Endothelial cell of umbilical vein (primary cell): ENCODE measurements around the gene SLC25A21. TPM values are rescaled to one million over a fixed set of nuclear protein-coding genes. Genes with fewer than 3 reads are reported as not detected.

Experiments
- BruUV-seq: library from RNA; stranded (reverse); fragments of 400-500 nt; replicated peaks from 2 replicates; lab custom pipeline; 2021; lab: Mats Ljungman, UMichigan
- CTCF ChIA-PET: fragments of 300-600, 350-600 bp; sonication (Branson Sonifier 250); formaldehyde crosslinking; loops from one replicate; lab custom pipeline; 2021; ENCODE audit warnings: antibody characterized with exemption, inconsistent platforms; lab: Charles Lee
- POLR2A ChIA-PET: fragments of 300-600, 350-600 bp; sonication (Branson Sonifier 250); formaldehyde crosslinking; loops from one replicate; lab custom pipeline; 2021; ENCODE audit warnings: antibody characterized with exemption, inconsistent platforms; lab: Charles Lee
- DNase-seq: peaks from one replicate; pipeline ENCODE4 v3.0.0-alpha.2; 2011; ENCODE audit warnings: low read depth, low spot score
- FAIRE-seq: peaks from 2 replicates; lab custom pipeline; 2011; peaks lifted over from hg19 to GRCh38; lab: Jason Lieb, UNC
- H2AFZ ChIP-seq: 2 replicates; pipeline ENCODE4 v1.6.0; 2012; ENCODE audit warnings: low read depth, low read length, control low read depth, inconsistent platforms
- H3K27ac ChIP-seq: 2 replicates; pipeline ENCODE4 v1.5.1; 2011; ENCODE audit warnings: low read depth, mild to moderate bottlenecking, control low read depth, low read length, moderate library complexity; ENCODE audit not compliant: insufficient read depth
- H3K27me3 ChIP-seq, 2 experiments: 2 replicates each; pipeline versions ENCODE4 v1.6.0 to v1.6.1; 2011; ENCODE audit warnings: low read length in 2 of 2, mixed read lengths in 1 of 2; ENCODE audit not compliant: control insufficient read depth in 2 of 2, insufficient read depth in 2 of 2
- H3K36me3 ChIP-seq, 2 experiments: 2 replicates in 1 of 2; 3 replicates in 1 of 2; pipeline ENCODE4 v1.5.1; 2011; ENCODE audit warnings: low read length in 2 of 2, mild to moderate bottlenecking in 1 of 2, moderate library complexity in 1 of 2; ENCODE audit not compliant: control insufficient read depth in 2 of 2, insufficient read depth in 2 of 2; ENCODE audit errors: extremely low read depth in 1 of 2
- H3K4me1 ChIP-seq: 3 replicates; pipeline ENCODE4 v1.5.1; 2011; ENCODE audit warnings: mild to moderate bottlenecking, low read length; ENCODE audit not compliant: control insufficient read depth, insufficient read depth; ENCODE audit errors: extremely low read depth
- H3K4me2 ChIP-seq: 2 replicates; pipeline ENCODE4 v1.6.1; 2011; ENCODE audit warnings: low read length, control low read depth, mixed read lengths; ENCODE audit not compliant: insufficient read depth
- H3K4me3 ChIP-seq, 3 experiments: fragments of 200-600 bp in 1 of 3; sonication (generic), shearing (Covaris generic) in 1 of 3; replicated peaks in 1 of 3; 2 replicates each; pipeline ENCODE4 v1.5.1; 2011 to 2016; ENCODE audit warnings: control low read depth in 3 of 3, low read length in 3 of 3, mild to moderate bottlenecking in 2 of 3, inconsistent platforms in 1 of 3, low read depth in 1 of 3, moderate library complexity in 1 of 3; ENCODE audit not compliant: insufficient read depth in 1 of 3
- H3K79me2 ChIP-seq: 2 replicates; pipeline ENCODE4 v1.6.0; 2012; ENCODE audit warnings: low read length, inconsistent platforms; ENCODE audit not compliant: control insufficient read depth, insufficient read depth
- H3K9ac ChIP-seq: replicated peaks from 2 replicates; pipeline ENCODE3; 2011; ENCODE audit warnings: low read length, control low read depth; ENCODE audit not compliant: insufficient read depth; ENCODE audit errors: extremely low read depth
- H3K9me1 ChIP-seq: replicated peaks from 3 replicates; pipeline ENCODE4 v1.6.0; 2011; ENCODE audit warnings: mild to moderate bottlenecking, low read length; ENCODE audit not compliant: control insufficient read depth, insufficient read depth; ENCODE audit errors: extremely low read depth
- H3K9me3 ChIP-seq: replicated peaks from 2 replicates; pipeline ENCODE4 v1.5.1; 2012; ENCODE audit warnings: low read length, inconsistent platforms; ENCODE audit not compliant: control insufficient read depth, insufficient read depth
- H4K20me1 ChIP-seq: replicated peaks from 2 replicates; pipeline ENCODE3; 2011; ENCODE audit warnings: mild to moderate bottlenecking, low read length; ENCODE audit not compliant: control insufficient read depth, insufficient read depth; ENCODE audit errors: extremely low read depth
- JUN ChIP-seq: IDR thresholded peaks from 2 replicates; pipeline ENCODE4 v1.6.1; 2011; ENCODE audit warnings: borderline replicate concordance, low read depth; ENCODE audit not compliant: insufficient read length, insufficient read depth
- POLR2A ChIP-seq: IDR thresholded peaks from 2 replicates; pipeline ENCODE4 v1.6.1; 2012; ENCODE audit warnings: low read depth, mild to moderate bottlenecking, control low read depth, low read length
- POLR2AphosphoS5 ChIP-seq: IDR thresholded peaks from 2 replicates; pipeline ENCODE4 v1.6.1; 2012; ENCODE audit warnings: low read depth, mild to moderate bottlenecking, control low read depth, low read length, moderate library complexity; ENCODE audit not compliant: insufficient read depth
- dilution Hi-C: fragments of 300-500 bp; cut with MboI; formaldehyde crosslinking; loops from one replicate; pipeline ENCODE4 v1.15.0; 2019; ENCODE audit warnings: low sequenced_read_pairs; ENCODE audit not compliant: extremely low pct_ligation_motif_present
- intact Hi-C: fragments of 100-400 bp; cut with micrococcal nuclease; formaldehyde crosslinking; loops from one replicate; pipeline ENCODE4 v1.10.0; 2022
- polyA plus RNA-seq, 4 experiments: library from polyadenylated mRNA; depleted of rRNA in 3 of 4; stranded (reverse) in 3 of 4; unstranded in 1 of 4; fragments of >200 nt; gene quantifications; 2 replicates each; pipeline versions ENCODE4 v1.2.1 to v1.2.3, GENCODE V29; 2011 to 2012; ENCODE audit warnings: missing spikeins in 1 of 4
- total RNA-seq: library from RNA; stranded (reverse); gene quantifications from 2 replicates; pipeline ENCODE4 v1.2.3, GENCODE V29; 2021
- TF ChIP-seq, protein P1 (sequence below): IDR thresholded peaks from 2 replicates; pipeline ENCODE4 v1.6.1; 2011; ENCODE audit not compliant: insufficient read depth, insufficient read length
- TF ChIP-seq, protein P2 (sequence below), 2 donors: IDR thresholded peaks; 1 replicate in 1 of 2; 2 replicates in 1 of 2; pipeline ENCODE4 v1.5.1; 2011; ENCODE audit warnings: low read length in 2 of 2, mild to moderate bottlenecking in 2 of 2, moderate library complexity in 2 of 2, control low read depth in 1 of 2, inconsistent platforms in 1 of 2, low read depth in 1 of 2; ENCODE audit not compliant: insufficient read depth in 1 of 2; ENCODE audit errors: extremely low read depth in 1 of 2

SLC25A21 gene
- total and polyA plus RNA-seq, 2 donors (not counting 3 experiments of a cell fraction or from before 2014, with no cell fraction given), result 0.98 to 1.4 TPM

DNA sequence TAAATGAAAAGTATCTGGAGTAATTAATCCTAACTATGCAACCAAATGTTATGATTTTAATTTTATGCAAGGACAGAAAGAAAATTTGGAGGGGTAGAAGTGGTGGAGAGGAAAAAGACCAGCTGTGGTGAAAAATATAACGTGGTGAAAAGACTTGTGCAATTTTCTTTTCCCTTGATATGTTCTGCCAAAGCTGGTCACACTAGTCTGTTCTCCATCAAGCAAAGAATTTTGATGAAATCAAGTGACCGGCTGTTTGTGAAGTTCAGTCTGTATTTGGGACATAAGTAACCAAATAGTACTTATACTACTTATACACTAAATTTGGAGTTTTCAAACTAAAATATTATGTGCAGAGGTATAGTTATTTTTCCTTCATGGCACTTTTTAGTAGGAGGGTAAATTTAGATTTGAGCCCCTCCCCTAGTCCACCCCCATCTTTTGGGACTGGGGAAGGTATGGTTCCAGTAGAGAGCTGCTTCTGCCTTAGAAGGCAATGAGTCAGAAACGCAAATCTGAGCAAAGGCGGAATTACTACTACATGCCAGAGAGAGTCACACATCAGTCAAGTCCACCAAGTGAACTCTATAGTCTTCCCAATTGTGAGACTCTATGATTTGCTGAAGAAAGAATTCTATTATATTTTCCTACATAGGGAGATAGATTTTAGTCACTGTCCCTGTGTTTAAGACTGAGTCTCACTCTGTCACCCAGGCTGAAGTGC is 229.7 kb downstream of the SLC25A21 start:
- no TSS peak for BruUV-seq
- Histone ChIP-seq H3K27ac (no peak overlapping the region), H3K4me1 (no peaks in the 10 kb centered on the region), H3K36me3 (no peaks in the 10 kb centered on the region), H4K20me1 (no peaks in the 10 kb centered on the region), H3K27me3 (no peaks in the 10 kb centered on the region), H2AFZ (no peak overlapping the region), H3K9ac (no peak overlapping the region), H3K4me3 (no peak overlapping the region), H3K9me3 (no peaks in the 10 kb centered on the region), H3K79me2 (no peaks in the 10 kb centered on the region), H3K4me2 (no peak overlapping the region), H3K9me1 (no peaks in the 10 kb centered on the region)
- intact Hi-C loops, result loop anchor here (1.0 to 10.0 kb wide), 6 partner anchors 62 to 386 kb away; no protein-coding TSS in a partner anchor
- DNase-seq (no peak), FAIRE-seq (no peak)
- ChIA-PET POLR2A (no interaction called here), CTCF (interaction anchor here (0.8 to 3.6 kb wide), 59 partner anchors 8 to 1061 kb away, joined by 3 to 100 read pairs (median 5); no protein-coding TSS in a partner anchor)
- TF ChIP-seq POLR2A (no peak), JUN (no peak), POLR2AphosphoS5 (no peak)
- dilution Hi-C loops, result no loop called here

DNA sequence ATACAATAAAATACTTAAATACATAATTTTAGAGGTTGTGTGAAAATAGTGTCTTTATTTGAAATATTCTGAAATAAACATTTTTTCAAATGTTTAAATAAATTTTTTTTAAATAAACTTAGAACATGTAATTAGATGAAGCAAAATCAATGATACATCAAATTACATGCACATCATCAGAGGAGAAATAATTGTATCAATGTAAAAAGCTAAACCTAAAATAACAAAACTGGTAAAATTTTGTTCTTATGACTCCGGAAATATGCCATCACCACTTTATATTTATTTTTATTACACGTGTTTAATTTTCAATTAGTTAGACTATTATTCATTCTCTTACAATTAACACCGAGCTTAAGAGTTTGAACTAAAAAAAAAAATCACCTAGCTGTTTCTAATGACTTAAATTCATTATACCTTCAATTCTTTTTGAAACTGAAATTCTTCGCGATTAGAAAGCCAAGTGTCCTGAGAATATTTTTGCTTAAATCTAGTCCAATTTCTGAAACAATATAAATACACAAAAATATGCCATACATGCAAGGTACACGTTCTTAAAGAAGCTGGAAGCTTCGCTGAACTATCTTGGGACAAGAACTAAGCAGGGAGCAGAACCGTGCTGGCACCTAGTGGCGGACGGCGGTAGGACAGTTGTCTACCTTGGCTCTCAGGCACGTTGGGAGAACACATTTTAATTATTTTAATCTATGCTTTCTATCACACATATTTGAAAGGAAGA is 230.5 kb downstream of the SLC25A21 start:
- H3K27ac ChIP-seq, result no peak overlapping the region
- peak overlapping the region; percentile 66 for H2AFZ ChIP-seq
- no peak overlapping the region for H3K4me3 ChIP-seq
- DNase-seq (peak; percentile 82), FAIRE-seq (peak; percentile 71)
- H3K36me3 ChIP-seq, result no peaks in the 10 kb centered on the region
- POLR2A ChIA-PET, result no interaction called here
- H3K4me2 ChIP-seq, result peak overlapping the region; percentile 47
- no peaks in the 10 kb centered on the region for H3K9me1 ChIP-seq
- H3K4me1 ChIP-seq, result no peaks in the 10 kb centered on the region
- CTCF ChIA-PET, result interaction anchor here (0.6 to 3.6 kb wide), 68 partner anchors 9 to 1061 kb away, joined by 3 to 100 read pairs (median 5); no protein-coding TSS in a partner anchor
- H3K27me3 ChIP-seq, result no peaks in the 10 kb centered on the region
- no peak overlapping the region for H3K9ac ChIP-seq
- H3K79me2 ChIP-seq, result no peaks in the 10 kb centered on the region
- dilution Hi-C loops, result no loop called here
- no peaks in the 10 kb centered on the region for H3K9me3 ChIP-seq
- TF ChIP-seq, protein P1, sequence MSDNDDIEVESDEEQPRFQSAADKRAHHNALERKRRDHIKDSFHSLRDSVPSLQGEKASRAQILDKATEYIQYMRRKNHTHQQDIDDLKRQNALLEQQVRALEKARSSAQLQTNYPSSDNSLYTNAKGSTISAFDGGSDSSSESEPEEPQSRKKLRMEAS, result no peak
- TF ChIP-seq POLR2A, result no peak
- TF ChIP-seq, protein P2, sequence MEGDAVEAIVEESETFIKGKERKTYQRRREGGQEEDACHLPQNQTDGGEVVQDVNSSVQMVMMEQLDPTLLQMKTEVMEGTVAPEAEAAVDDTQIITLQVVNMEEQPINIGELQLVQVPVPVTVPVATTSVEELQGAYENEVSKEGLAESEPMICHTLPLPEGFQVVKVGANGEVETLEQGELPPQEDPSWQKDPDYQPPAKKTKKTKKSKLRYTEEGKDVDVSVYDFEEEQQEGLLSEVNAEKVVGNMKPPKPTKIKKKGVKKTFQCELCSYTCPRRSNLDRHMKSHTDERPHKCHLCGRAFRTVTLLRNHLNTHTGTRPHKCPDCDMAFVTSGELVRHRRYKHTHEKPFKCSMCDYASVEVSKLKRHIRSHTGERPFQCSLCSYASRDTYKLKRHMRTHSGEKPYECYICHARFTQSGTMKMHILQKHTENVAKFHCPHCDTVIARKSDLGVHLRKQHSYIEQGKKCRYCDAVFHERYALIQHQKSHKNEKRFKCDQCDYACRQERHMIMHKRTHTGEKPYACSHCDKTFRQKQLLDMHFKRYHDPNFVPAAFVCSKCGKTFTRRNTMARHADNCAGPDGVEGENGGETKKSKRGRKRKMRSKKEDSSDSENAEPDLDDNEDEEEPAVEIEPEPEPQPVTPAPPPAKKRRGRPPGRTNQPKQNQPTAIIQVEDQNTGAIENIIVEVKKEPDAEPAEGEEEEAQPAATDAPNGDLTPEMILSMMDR (IDR thresholded peaks at IDR 0.05; ENCODE audit: extremely low read depth in 1 of 2, insufficient read depth in 1 of 2, low read depth in 1 of 2, low read length in 2 of 2), result peak; percentile 84 to 89
- BruUV-seq, result no TSS peak
- H4K20me1 ChIP-seq, result no peaks in the 10 kb centered on the region
- intact Hi-C loops, result loop anchor here (1.0 to 10.0 kb wide), 6 partner anchors 63 to 385 kb away; no protein-coding TSS in a partner anchor
